ENCODE data around the gene ANG. TPM values are rescaled to one million over a fixed set of nuclear protein-coding genes. Genes with fewer than 3 reads are reported as not detected.
"Not testable (repeated sequence)": the region's sequence is repeated elsewhere in the genome, so short reads cannot be mapped to it uniquely, and the experiment has no call there.

The ANG gene
- total RNA-seq, 1 experiment from 2014 or later, result 5.8 TPM

GRCh38 chr14:20699931-20700330 is 11.4 kb downstream of the ANG start (continued):
- TF ChIP-seq CTCF (IDR thresholded peaks at IDR 0.05 in 2 of 3, conservative IDR thresholded peaks at IDR 0.05 in 1 of 3; ENCODE audit: borderline replicate concordance in 1 of 3, insufficient read depth in 1 of 3, low read depth in 2 of 3, low read length in 2 of 3) (no peak), ZNF274 (IDR thresholded peaks at IDR 0.05; ENCODE audit: low read depth, low read length) (no peak), MAX (IDR thresholded peaks at IDR 0.05) (no peak), ELF1 (IDR thresholded peaks at IDR 0.05; ENCODE audit: borderline replicate concordance, low read depth) (no peak), CBX3 (IDR thresholded peaks at IDR 0.05; ENCODE audit: low read depth) (no peak), SIN3A (IDR thresholded peaks at IDR 0.05; ENCODE audit: low read depth) (no peak), CEBPB (IDR thresholded peaks at IDR 0.05; ENCODE audit: low read depth) (no peak)

- H3K9me2 ChIP-seq (ENCODE audit: insufficient read depth); DNase-seq (ENCODE audit: low read depth, low spot score); H3K4me3 ChIP-seq (replicated peaks in 1 of 2; ENCODE audit: low read depth in 1 of 2, low read length in 2 of 2); H2AFZ ChIP-seq (ENCODE audit: low read depth, low read length, poor library complexity, severe bottlenecking); H3K4me1 ChIP-seq (ENCODE audit: control insufficient read depth in 1 of 2, insufficient read depth in 2 of 2, low read length in 2 of 2); H3K9me3 ChIP-seq (ENCODE audit: control insufficient read depth in 1 of 2, insufficient read depth in 1 of 2, low read depth in 1 of 2, low read length in 2 of 2); H3K4me2 ChIP-seq (ENCODE audit: low read length); H3K79me2 ChIP-seq (ENCODE audit: insufficient read depth, low read length); POLR2A ChIA-PET; RAD21 ChIA-PET (ENCODE audit: low non-redundant PET in 1 of 2, low total read pairs in 2 of 2, uncharacterized antibody in 2 of 2, unreplicated experiment in 2 of 2); H3K27me3 ChIP-seq (ENCODE audit: insufficient read depth, low read length); ATAC-seq; H3K36me3 ChIP-seq (ENCODE audit: control insufficient read depth in 1 of 2, insufficient read depth in 2 of 2, low read length in 2 of 2); BruUV-seq (replicated peaks); H3K27ac ChIP-seq (ENCODE audit: low read depth, low read length); H3K9ac ChIP-seq (ENCODE audit: low read length); H4K20me1 ChIP-seq (ENCODE audit: insufficient read depth): not testable (repeated sequence)
- CTCF ChIA-PET, result interaction anchor here (0.8 to 2.1 kb wide), 4 partner anchors 155 to 270 kb away, joined by 3 to 5 read pairs (median 4); no protein-coding TSS in a partner anchor
- intact Hi-C loops (cut with micrococcal nuclease), result loop anchor here (10.0 kb wide), 1 partner anchor 234 kb away; no protein-coding TSS in a partner anchor
These were observed 12.4 kb downstream of the ANG start for GRCh38 chr14:20700965-20701364.
